ENCODE measurements around the gene NFATC4.
"Not testable (repeated sequence)": the region's sequence is repeated elsewhere in the genome, so short reads cannot be mapped to it uniquely, and the experiment has no call there.

NFATC4 gene

DNA sequence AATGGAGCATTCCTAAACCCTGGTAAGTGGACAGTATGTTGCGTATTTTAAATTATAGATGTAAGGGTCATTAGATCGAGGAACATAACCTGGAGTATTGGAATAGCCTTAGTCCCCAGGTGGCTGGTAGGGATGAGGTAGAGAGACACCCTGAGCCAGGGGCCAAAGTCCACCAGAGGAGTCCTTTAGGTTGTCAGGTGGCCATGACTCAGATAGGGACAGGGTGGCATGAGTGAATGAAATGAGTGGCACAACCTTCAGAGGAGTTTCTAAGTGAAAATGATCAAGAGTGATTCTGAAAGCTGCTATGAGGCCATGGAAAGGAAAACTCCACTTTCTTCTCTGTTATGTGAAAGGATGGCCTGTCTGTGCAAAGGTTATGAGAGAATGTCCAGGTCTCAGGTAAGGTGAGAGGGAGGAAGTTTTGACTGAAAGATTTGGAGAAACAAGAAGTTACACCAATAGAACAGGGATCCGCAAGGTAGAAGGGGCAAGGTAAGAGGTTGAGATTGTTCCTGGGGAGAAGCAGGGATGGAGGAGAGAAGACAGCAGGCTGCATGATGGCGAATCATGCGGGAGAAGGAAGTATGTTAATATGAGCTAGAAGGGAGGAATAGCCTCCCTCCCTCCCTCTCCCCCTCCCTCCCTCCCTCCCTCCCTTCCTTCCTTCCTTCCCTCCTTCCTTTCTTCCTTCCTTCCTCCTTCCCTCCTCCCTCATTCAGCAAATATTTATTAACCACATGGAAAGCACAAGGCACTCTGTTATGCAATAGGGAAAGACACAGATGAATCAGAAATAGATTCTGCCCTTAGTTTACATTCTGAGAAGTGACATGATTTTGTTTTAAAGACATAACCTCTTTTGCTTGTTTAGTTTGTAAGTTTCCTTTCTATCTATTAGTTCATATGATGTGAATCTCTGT, 14.2 kb upstream of the NFATC4 start:
- DNase-seq: no peak
- Mint-ChIP-seq H3K27me3 (peaks cover 46% of the 10 kb centered on the region), H3K4me1 (peaks cover 3% of the 10 kb centered on the region), H3K4me3 (no peak overlapping the region), H3K27ac (no peak overlapping the region), H3K36me3 (ENCODE audit: low read depth) (no peaks in the 10 kb centered on the region), H3K9me3 (no peaks in the 10 kb centered on the region)
- peak; percentile 46 for ATAC-seq

- H3K27me3 Mint-ChIP-seq: peaks cover 41% of the 10 kb centered on the region
- not testable (repeated sequence) for H3K4me1 Mint-ChIP-seq; H3K9me3 Mint-ChIP-seq; H3K4me3 Mint-ChIP-seq; DNase-seq; H3K36me3 Mint-ChIP-seq (ENCODE audit: low read depth); ATAC-seq; H3K27ac Mint-ChIP-seq
Observed at GRCh38 chr14:24354482-24354825, 13.5 kb upstream of the NFATC4 start.

GRCh38 chr14:24355009-24355408, 13.0 kb upstream of the NFATC4 start:
- H3K4me1 Mint-ChIP-seq: peaks cover 3% of the 10 kb centered on the region
- no peak overlapping the region for H3K4me3 Mint-ChIP-seq
- H3K36me3 Mint-ChIP-seq (ENCODE audit: low read depth): no peaks in the 10 kb centered on the region
- DNase-seq: no peak
- H3K27me3 Mint-ChIP-seq: peaks cover 41% of the 10 kb centered on the region
- H3K27ac Mint-ChIP-seq: no peak overlapping the region
- H3K9me3 Mint-ChIP-seq: no peaks in the 10 kb centered on the region
- no peak for ATAC-seq

GRCh38 chr14:24356208-24356607, 11.8 kb upstream of the NFATC4 start:
- Mint-ChIP-seq H3K36me3 (ENCODE audit: low read depth) (no peaks in the 10 kb centered on the region), H3K4me1 (peaks cover 3% of the 10 kb centered on the region), H3K4me3 (no peak overlapping the region), H3K9me3 (no peaks in the 10 kb centered on the region), H3K27me3 (peaks cover 30% of the 10 kb centered on the region), H3K27ac (no peak overlapping the region)
- ATAC-seq (no peak), DNase-seq (no peak)

GRCh38 chr14:24360281-24360680, 7.7 kb upstream of the NFATC4 start:
- Mint-ChIP-seq H3K9me3 (no peaks in the 10 kb centered on the region), H3K4me3 (no peak overlapping the region), H3K27me3 (peaks cover 19% of the 10 kb centered on the region), H3K36me3 (ENCODE audit: low read depth) (no peaks in the 10 kb centered on the region), H3K4me1 (peaks cover 4% of the 10 kb centered on the region), H3K27ac (no peak overlapping the region)
- no peak for ATAC-seq
- DNase-seq: no peak

DNA sequence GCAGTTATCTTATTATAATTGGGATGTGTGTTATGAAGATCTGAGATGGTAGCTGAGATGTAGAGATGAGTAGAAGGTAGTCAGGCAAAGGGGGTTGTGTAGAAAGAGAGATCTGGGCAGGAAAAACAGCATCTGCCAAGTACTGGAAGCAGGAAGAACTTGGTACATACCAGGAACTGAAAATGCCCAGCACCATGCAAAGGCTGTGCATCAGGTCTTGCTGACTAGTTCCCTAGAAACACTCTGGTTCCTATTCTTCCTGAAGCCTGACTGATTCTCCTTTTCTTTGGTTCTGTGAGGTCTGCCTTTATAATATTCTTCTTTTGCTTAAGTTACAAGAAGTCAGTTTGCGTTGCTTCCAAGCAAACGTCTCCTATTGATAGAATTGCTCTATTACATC, 6.7 kb upstream of the NFATC4 start:
- no peak overlapping the region for H3K4me3 Mint-ChIP-seq

GRCh38 chr14:24362241-24362960, 5.6 kb upstream of the NFATC4 start:
- H3K27me3 Mint-ChIP-seq: peaks cover 29% of the 10 kb centered on the region
- H3K27ac Mint-ChIP-seq: no peak overlapping the region
- H3K4me3 Mint-ChIP-seq: no peak overlapping the region
- H3K9me3 Mint-ChIP-seq: no peaks in the 10 kb centered on the region
- no peak for ATAC-seq
- DNase-seq: no peak
- H3K36me3 Mint-ChIP-seq (ENCODE audit: low read depth): no peaks in the 10 kb centered on the region
- peaks cover 20% of the 10 kb centered on the region for H3K4me1 Mint-ChIP-seq

More for the DNA sequence above, 6.7 kb upstream of the NFATC4 start:
- Mint-ChIP-seq H3K4me1 (peaks cover 14% of the 10 kb centered on the region), H3K9me3 (no peaks in the 10 kb centered on the region), H3K27ac (no peak overlapping the region), H3K36me3 (ENCODE audit: low read depth) (no peaks in the 10 kb centered on the region), H3K27me3 (peaks cover 26% of the 10 kb centered on the region)
- DNase-seq: no peak
- ATAC-seq: no peak

DNA sequence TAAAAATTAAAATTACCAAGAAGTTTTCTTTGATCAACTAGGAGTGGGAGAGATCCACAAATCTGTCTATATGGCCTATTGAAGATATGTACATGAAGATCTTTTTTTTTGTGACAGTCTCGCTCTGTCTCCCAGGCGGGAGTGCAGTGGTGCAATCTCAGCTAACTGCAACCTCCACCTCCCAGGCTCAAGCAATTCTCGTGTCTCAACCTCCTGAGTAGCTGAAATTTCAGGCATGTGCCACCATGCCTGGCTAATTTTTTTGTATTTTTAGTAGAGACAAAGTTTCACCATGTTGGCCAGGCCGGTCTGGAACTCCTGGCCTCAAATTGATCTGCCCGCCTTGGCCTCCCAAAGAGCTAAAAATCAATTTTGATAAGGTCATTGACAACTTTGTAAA, 4.6 kb upstream of the NFATC4 start:
- DNase-seq: no peak
- no peak overlapping the region for H3K27ac Mint-ChIP-seq
- H3K4me1 Mint-ChIP-seq: peaks cover 28% of the 10 kb centered on the region
- no peaks in the 10 kb centered on the region for H3K9me3 Mint-ChIP-seq
- peaks cover 34% of the 10 kb centered on the region for H3K27me3 Mint-ChIP-seq
- ATAC-seq: no peak
- H3K4me3 Mint-ChIP-seq: no peak overlapping the region
- H3K36me3 Mint-ChIP-seq (ENCODE audit: low read depth): no peaks in the 10 kb centered on the region

DNA sequence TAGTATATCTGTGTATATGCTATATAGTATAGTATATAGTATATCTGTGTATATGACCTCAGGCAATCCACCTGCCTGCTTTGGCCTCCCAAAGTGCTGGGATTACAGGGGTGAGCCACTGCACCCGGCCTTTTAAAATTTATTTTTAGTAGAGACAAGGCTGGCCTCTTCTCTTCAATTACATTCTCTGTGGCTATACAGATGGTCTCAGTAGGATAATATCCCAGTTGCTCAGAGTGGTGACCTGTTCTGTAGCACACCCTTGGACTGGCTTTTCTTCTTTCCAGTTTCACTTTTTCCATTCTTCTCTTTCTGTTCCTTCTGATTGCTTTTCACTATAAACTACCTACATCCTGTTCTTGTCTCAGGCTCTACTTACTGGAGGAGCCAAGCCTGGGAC, 3.1 kb upstream of the NFATC4 start:
- H3K4me3 Mint-ChIP-seq: no peak overlapping the region
- H3K4me1 Mint-ChIP-seq: peaks cover 31% of the 10 kb centered on the region
- DNase-seq: no peak
- no peak for ATAC-seq
- no peak overlapping the region for H3K27ac Mint-ChIP-seq
- peaks cover 36% of the 10 kb centered on the region for H3K27me3 Mint-ChIP-seq
- no peaks in the 10 kb centered on the region for H3K9me3 Mint-ChIP-seq
- H3K36me3 Mint-ChIP-seq (ENCODE audit: low read depth): no peaks in the 10 kb centered on the region

DNA sequence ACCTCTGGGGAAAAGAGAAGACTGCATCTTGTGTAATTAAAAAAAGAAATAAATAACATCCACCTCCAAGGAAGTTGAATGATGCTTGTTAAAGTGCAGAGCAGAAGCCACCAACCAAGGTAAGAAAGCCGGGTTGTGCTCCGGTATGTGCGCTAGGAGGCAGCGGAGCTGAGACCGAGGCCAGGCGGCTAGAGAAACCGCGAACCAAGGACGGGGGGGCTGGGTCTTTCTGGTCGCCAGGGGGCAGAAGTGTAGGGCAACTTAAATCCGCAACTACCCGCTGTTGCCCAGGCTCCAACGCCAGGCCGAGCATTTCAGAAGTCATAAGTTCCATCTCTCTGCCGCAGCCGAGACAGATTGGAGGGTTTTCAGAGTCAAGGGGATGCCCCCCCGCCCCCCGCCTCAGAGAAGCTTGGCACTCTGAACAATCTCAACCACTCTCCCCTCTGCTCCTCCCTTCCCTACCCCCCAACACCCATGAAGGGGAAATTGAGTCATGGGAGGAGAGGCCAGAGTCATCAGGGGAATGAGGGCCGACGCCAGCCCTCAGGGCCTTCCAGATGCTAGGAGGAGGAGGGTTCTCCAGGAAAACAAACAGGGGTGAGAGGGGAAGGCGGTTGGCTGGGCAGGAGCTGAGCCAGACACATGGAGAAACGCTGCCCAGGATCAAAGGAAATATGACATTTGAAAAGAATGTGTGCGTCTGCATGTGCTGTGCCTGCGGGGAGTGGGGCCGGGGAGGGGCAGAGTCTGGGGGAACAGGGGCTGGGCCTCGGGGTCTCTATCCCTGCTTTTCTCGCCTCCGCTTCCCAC, 2.2 kb upstream of the NFATC4 start:
- H3K27me3 Mint-ChIP-seq: peaks cover 34% of the 10 kb centered on the region
- peaks cover 31% of the 10 kb centered on the region for H3K4me1 Mint-ChIP-seq
- peak overlapping the region; percentile 79 for H3K4me3 Mint-ChIP-seq
- DNase-seq: peak; percentile 84
- H3K9me3 Mint-ChIP-seq: no peaks in the 10 kb centered on the region
- peak overlapping the region; percentile 87 for H3K27ac Mint-ChIP-seq
- ATAC-seq: peak; percentile 82
- no peaks in the 10 kb centered on the region for H3K36me3 Mint-ChIP-seq (ENCODE audit: low read depth)

DNA sequence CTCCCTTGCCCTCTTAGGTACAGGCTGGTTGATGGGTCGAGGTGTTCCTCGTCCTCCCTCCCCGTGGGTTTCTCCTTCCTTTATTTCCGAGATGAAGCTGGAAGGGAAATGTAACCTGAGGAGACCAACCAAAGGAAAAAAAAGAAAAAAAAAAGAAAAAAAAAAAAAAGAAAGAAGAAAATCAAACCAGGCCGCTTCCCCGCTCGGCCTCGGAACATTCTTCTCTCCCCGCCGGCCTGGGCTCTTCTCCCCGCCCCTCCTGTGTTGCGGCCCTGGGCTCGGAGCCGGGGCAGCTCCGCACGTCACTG, 1.6 kb upstream of the NFATC4 start:
- Mint-ChIP-seq H3K27ac (no peak overlapping the region), H3K9me3 (no peaks in the 10 kb centered on the region), H3K4me1 (peaks cover 31% of the 10 kb centered on the region), H3K36me3 (ENCODE audit: low read depth) (no peaks in the 10 kb centered on the region), H3K4me3 (peak overlapping the region; percentile 79), H3K27me3 (peaks cover 31% of the 10 kb centered on the region)
- DNase-seq (no peak), ATAC-seq (no peak)

- ATAC-seq (peak; percentile 29), DNase-seq (peak; percentile 57)
- H3K9me3 Mint-ChIP-seq: no peaks in the 10 kb centered on the region
- H3K36me3 Mint-ChIP-seq (ENCODE audit: low read depth): no peaks in the 10 kb centered on the region
- H3K4me3 Mint-ChIP-seq: peak overlapping the region; percentile 79
- peak overlapping the region; percentile 59 for H3K27ac Mint-ChIP-seq
- peaks cover 31% of the 10 kb centered on the region for H3K4me1 Mint-ChIP-seq
- H3K27me3 Mint-ChIP-seq: peaks cover 30% of the 10 kb centered on the region
Observed at GRCh38 chr14:24366721-24367513, 1.1 kb upstream of the NFATC4 start.

DNA sequence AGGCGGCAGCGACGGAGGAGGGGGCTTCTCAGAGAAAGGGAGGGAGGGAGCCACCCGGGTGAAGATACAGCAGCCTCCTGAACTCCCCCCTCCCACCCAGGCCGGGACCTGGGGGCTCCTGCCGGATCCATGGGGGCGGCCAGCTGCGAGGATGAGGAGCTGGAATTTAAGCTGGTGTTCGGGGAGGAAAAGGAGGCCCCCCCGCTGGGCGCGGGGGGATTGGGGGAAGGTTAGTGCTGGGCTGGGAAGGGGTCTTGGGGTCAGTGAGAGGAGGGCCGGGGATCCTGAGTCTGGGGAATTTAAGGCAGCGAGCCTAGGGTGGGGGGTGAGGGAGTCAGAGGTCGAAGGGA, 203 bp downstream of the NFATC4 start:
- Mint-ChIP-seq H3K4me1 (peaks cover 31% of the 10 kb centered on the region), H3K4me3 (peak overlapping the region; percentile 55), H3K36me3 (ENCODE audit: low read depth) (no peaks in the 10 kb centered on the region), H3K27me3 (peaks cover 30% of the 10 kb centered on the region), H3K27ac (no peak overlapping the region), H3K9me3 (no peaks in the 10 kb centered on the region)
- ATAC-seq: no peak
- no peak for DNase-seq

GRCh38 chr14:24368562-24369252, 723 bp downstream of the NFATC4 start:
- ATAC-seq: no peak
- Mint-ChIP-seq H3K27ac (no peak overlapping the region), H3K4me1 (peaks cover 31% of the 10 kb centered on the region), H3K4me3 (peak overlapping the region; percentile 55), H3K36me3 (ENCODE audit: low read depth) (no peaks in the 10 kb centered on the region), H3K9me3 (no peaks in the 10 kb centered on the region), H3K27me3 (peaks cover 30% of the 10 kb centered on the region)
- peak; percentile 37 for DNase-seq

Data from activated naive CD8-positive, alpha-beta T cell treated with anti-CD3 and anti-CD28 coated beads, Interleukin-2, amount 50 U/mL, for 24 hours (primary cell).